DOHH2 (cell line): ENCODE results near the gene ZBTB43.

Source experiments
- H3F3A ChIP-seq: fragments of 200-600 bp; sonication (generic), shearing (Covaris generic); 2 replicates; pipeline ENCODE4 v1.6.0; 2016; ENCODE audit warnings: antibody characterized with exemption, mild to moderate bottlenecking; ENCODE audit not compliant: control insufficient read depth, insufficient read depth
- H3K27ac ChIP-seq: fragments of 200-600 bp; sonication (generic); 2 replicates; pipeline ENCODE4 v1.5.1; 2014; ENCODE audit warnings: low read depth, mild to moderate bottlenecking, low read length, moderate library complexity
- H3K27me3 ChIP-seq: fragments of 200-600 bp; sonication (generic); 2 replicates; pipeline ENCODE4 v1.6.1; 2014; ENCODE audit warnings: mild to moderate bottlenecking, low read length, mixed read lengths; ENCODE audit not compliant: control insufficient read depth
- H3K36me3 ChIP-seq: fragments of 200-600 bp; sonication (generic); 2 replicates; pipeline ENCODE4 v1.6.1; 2014; ENCODE audit warnings: mild to moderate bottlenecking, low read length, moderate library complexity, mixed read lengths; ENCODE audit not compliant: control insufficient read depth
- H3K4me1 ChIP-seq: fragments of 200-600 bp; sonication (generic); 2 replicates; pipeline ENCODE4 v1.6.1; 2014; ENCODE audit warnings: mild to moderate bottlenecking, low read length, mixed read lengths; ENCODE audit not compliant: control insufficient read depth
- H3K4me2 ChIP-seq: fragments of 200-600 bp; sonication (generic); 2 replicates; pipeline ENCODE4 v1.6.0; 2014; ENCODE audit warnings: mild to moderate bottlenecking, low read length, moderate library complexity
- H3K4me3 ChIP-seq: fragments of 200-600 bp; sonication (generic); 2 replicates; pipeline ENCODE4 v1.5.1; 2014; ENCODE audit warnings: mild to moderate bottlenecking, low read length, mixed read lengths
- H3K79me2 ChIP-seq: fragments of 200-600 bp; sonication (generic); 2 replicates; pipeline ENCODE4 v1.6.1; 2014; ENCODE audit warnings: mild to moderate bottlenecking, low read length, mixed read lengths; ENCODE audit not compliant: control insufficient read depth
- H3K9me2 ChIP-seq: fragments of 200-600 bp; sonication (generic); replicated peaks from 2 replicates; pipeline ENCODE4 v1.6.1; 2014; ENCODE audit warnings: mild to moderate bottlenecking, low read length, mixed read lengths; ENCODE audit not compliant: control insufficient read depth
- H3K9me3 ChIP-seq: fragments of 200-600 bp; sonication (generic); 2 replicates; pipeline ENCODE4 v1.6.1; 2014; ENCODE audit warnings: antibody characterized with exemption, low read length, mixed read lengths; ENCODE audit not compliant: control insufficient read depth, insufficient read depth
- H4K20me1 ChIP-seq: fragments of 200-600 bp; sonication (generic); 2 replicates; pipeline ENCODE4 v1.6.0; 2014; ENCODE audit warnings: low read depth, mild to moderate bottlenecking, antibody characterized with exemption, low read length, moderate library complexity; ENCODE audit not compliant: control insufficient read depth, insufficient read depth
- CTCF ChIP-seq: fragments of 200-600 bp; sonication (generic); IDR thresholded peaks from one replicate; pipeline ENCODE4 v1.5.1; 2014; ENCODE audit warnings: antibody characterized with exemption, mild to moderate bottlenecking, low read depth, low read length; ENCODE audit not compliant: poor library complexity, severe bottlenecking
- EZH2phosphoT487 ChIP-seq: fragments of 200-600 bp; sonication (generic); IDR thresholded peaks from 2 replicates; pipeline ENCODE4 v1.6.1; 2017; ENCODE audit warnings: borderline replicate concordance, mild to moderate bottlenecking, antibody characterized with exemption, low read length, moderate library complexity, mixed read lengths

Gene ZBTB43

GRCh38 chr9:126796758-126797157 is 8.1 kb upstream of the ZBTB43 start:
- H3K79me2 ChIP-seq, result no peaks in the 10 kb centered on the region
- no peaks in the 10 kb centered on the region for H4K20me1 ChIP-seq
- H3K4me3 ChIP-seq, result no peak overlapping the region
- no peaks in the 10 kb centered on the region for H3K36me3 ChIP-seq
- H3K27ac ChIP-seq, result no peak overlapping the region
- no peak overlapping the region for H3K4me2 ChIP-seq
- no peaks in the 10 kb centered on the region for H3K9me2 ChIP-seq
- TF ChIP-seq EZH2phosphoT487 (no peak), CTCF (no peak)
- H3F3A ChIP-seq, result no peaks in the 10 kb centered on the region
- peaks cover 21% of the 10 kb centered on the region for H3K27me3 ChIP-seq
- H3K4me1 ChIP-seq, result peaks cover 7% of the 10 kb centered on the region; the same call in 1 of the 2 replicates
- no peaks in the 10 kb centered on the region for H3K9me3 ChIP-seq

DNA sequence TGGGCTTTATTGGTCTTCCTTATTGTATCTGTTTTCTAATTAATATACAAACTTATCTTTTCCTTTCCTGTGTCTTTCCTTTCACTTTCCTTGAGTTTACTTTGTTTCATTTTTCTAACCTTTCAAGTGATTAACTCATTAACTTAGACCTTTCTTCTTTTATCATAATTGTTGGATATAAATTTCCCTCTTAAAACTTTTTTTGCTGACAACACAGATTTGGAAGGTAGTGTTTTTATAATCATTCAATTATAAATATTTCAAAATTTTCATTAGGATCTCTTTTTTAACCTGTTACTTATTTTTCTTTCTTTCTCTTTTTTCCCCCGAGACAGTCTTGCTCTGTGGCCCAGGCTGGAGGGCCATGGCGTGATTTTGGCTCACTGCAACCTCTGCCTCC is 6.9 kb upstream of the ZBTB43 start:
- H4K20me1 ChIP-seq, result no peaks in the 10 kb centered on the region
- no peaks in the 10 kb centered on the region for H3K79me2 ChIP-seq
- H3K27me3 ChIP-seq, result peaks cover 14% of the 10 kb centered on the region
- H3K4me1 ChIP-seq, result peaks cover 7% of the 10 kb centered on the region; the same call in 1 of the 2 replicates
- no peak overlapping the region for H3K4me2 ChIP-seq
- no peaks in the 10 kb centered on the region for H3F3A ChIP-seq
- no peaks in the 10 kb centered on the region for H3K36me3 ChIP-seq
- no peaks in the 10 kb centered on the region for H3K9me2 ChIP-seq
- no peak overlapping the region for H3K4me3 ChIP-seq
- TF ChIP-seq CTCF, result no peak
- TF ChIP-seq EZH2phosphoT487, result no peak
- no peak overlapping the region for H3K27ac ChIP-seq
- H3K9me3 ChIP-seq, result no peaks in the 10 kb centered on the region

DNA sequence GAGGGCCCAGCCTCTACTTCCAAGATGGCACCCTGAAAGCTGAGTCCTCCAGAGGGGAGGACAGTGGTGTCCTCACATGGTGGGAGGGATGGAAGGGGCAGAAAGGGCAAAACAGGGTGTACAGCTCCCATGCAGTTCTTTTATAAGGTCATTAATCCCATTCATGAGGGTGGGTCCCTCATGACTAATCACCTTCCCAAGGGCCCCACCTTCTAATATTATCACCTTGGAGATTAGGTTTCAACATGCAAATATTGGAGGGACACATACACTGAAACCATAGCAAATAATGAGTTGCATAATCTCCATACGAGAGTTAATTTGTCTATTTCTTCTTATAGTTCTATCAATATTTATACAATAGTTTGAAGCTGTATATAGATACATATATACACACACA is 5.8 kb upstream of the ZBTB43 start:
- Histone ChIP-seq H3K27ac (no peak overlapping the region), H3K27me3 (peaks cover 3% of the 10 kb centered on the region), H3K36me3 (no peaks in the 10 kb centered on the region), H3K79me2 (no peaks in the 10 kb centered on the region), H3K4me1 (peaks cover 7% of the 10 kb centered on the region; the same call in 1 of the 2 replicates), H3K9me2 (no peaks in the 10 kb centered on the region), H3K4me2 (no peak overlapping the region), H4K20me1 (no peaks in the 10 kb centered on the region), H3F3A (no peaks in the 10 kb centered on the region), H3K4me3 (no peak overlapping the region), H3K9me3 (no peaks in the 10 kb centered on the region)
- no peak for TF ChIP-seq CTCF
- TF ChIP-seq EZH2phosphoT487, result no peak
